GM18505 (cell line): ENCODE data around the gene ROBO1.

Experiments used
- ATAC-seq: cut with Tn5 transposase; IDR thresholded peaks from one replicate; pipeline ENCODE4 v1.9.1; 2021; ENCODE audit not compliant: unreplicated experiment
- POLR2A ChIP-seq: IDR thresholded peaks from 4 replicates; pipeline ENCODE4 v1.6.1; 2011; ENCODE audit warnings: borderline replicate concordance; ENCODE audit not compliant: insufficient read depth, insufficient read length; ENCODE audit errors: extremely low read depth

The ROBO1 gene

GRCh38 chr3:79009861-79010260, 757.9 kb downstream of the ROBO1 start:
- ATAC-seq: no peak
- TF ChIP-seq POLR2A: no peak

DNA sequence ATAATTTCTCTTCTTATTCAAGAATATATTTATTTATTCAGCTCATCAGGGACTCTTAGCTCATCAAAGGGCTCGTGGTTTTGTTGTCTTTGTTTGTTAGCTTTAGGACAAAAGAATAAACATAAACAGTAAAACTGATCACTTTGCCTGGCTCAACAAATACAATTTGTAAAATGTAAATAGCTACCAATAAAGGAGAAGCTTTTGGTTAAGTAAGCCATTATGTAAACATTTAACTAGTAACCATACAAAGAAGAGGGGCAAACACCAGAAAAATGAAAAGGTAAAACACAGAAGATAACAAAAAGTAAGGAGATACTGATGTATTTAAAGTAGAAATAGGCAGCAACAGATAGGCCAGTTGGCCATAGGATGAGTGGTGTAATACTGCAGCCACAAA, 761.7 kb downstream of the ROBO1 start:
- no peak for TF ChIP-seq POLR2A
- ATAC-seq: no peak

- TF ChIP-seq POLR2A: no peak
- ATAC-seq: no peak
These were observed 762.7 kb downstream of the ROBO1 start for GRCh38 chr3:79005084-79005483.

DNA sequence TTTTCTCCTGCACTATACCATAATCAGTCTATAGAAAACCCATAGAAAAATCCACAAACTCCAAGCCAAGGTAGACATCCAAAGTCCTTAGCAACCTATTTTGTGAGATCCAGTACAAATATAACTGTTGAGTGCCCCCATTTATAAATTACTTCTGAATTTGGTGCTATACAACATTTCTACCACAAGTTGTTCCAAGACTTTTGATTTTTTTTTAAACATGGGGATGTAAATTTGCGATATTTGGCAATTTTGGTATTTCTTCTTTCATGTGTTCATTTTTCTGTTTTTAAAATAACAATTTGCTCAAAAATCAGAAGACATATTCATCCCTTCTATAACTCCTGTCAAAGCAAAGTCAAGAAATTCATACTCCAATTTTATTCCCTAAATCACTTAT, 763.8 kb downstream of the ROBO1 start:
- no peak for TF ChIP-seq POLR2A
- ATAC-seq: no peak

GRCh38 chr3:79002465-79003372, 765.1 kb downstream of the ROBO1 start:
- no peak for TF ChIP-seq POLR2A
- no peak for ATAC-seq

GRCh38 chr3:79001255-79001654, 766.5 kb downstream of the ROBO1 start:
- TF ChIP-seq POLR2A: no peak
- no peak for ATAC-seq

- no peak for TF ChIP-seq POLR2A
- ATAC-seq: no peak
These were observed 768.7 kb downstream of the ROBO1 start for GRCh38 chr3:78999139-78999538.

GRCh38 chr3:78995087-78995486, 772.7 kb downstream of the ROBO1 start:
- ATAC-seq: no peak
- no peak for TF ChIP-seq POLR2A

DNA sequence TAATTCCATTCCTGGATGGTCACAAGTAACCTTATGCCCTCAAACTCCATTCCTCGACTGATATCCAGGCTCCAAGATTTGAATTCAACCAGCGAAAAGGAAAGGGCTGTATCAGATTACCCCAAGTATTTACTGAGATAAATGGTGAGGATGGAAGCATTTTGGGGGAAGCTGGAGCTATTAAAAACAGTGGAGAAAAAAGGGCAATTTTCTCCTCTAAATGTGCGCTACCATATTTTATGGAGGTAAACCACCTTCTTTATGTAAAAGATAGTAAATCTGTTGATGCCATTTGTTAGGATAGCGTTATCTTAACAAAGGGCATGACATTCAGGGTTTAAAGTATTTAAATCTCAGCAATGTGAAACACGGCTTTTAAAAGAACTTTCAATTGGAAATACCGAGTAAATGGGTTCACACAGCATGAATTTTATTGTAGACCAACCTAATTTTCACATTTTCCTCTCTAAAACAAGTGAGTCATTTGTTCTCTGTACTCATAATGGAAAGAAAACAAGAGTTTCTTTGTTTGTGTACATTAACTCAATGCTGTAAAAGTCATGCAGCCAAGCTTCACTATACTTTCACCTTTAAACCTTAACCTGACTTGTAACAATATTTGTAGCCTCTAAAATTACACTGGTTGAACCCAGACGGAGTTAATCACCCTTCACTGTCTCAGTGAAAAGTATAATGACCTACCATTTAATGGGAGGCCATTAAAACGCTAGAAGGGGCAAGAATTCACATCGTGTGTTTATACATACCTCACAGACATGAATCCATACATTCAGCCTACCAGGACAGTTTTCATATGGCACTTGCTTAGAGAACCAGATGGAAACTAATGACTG, 773.4 kb downstream of the ROBO1 start:
- no peak for ATAC-seq
- no peak for TF ChIP-seq POLR2A

DNA sequence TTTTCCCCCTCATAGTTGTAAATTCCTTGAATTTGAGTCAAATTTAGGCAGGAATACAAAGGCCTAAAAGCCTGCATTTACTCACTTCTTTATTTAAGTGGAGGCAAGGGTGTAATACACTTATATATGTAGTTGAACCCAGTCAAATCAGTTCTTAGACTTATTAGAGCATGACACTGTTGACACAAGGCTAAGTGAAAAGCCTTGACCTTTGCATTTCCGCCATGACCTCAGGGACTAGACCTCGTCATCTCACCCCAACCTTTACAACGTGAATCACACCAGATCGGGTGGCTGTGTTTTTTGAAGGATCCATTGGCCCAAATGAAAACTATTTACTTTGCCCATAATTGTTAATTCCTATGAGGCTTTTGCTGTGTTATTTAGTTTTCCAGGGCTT, 774.4 kb downstream of the ROBO1 start:
- no peak for ATAC-seq
- TF ChIP-seq POLR2A: no peak

- TF ChIP-seq POLR2A: no peak
- no peak for ATAC-seq
These were observed 775.0 kb downstream of the ROBO1 start for GRCh38 chr3:78992830-78993229.

- no peak for TF ChIP-seq POLR2A
- no peak for ATAC-seq
These were observed 775.4 kb downstream of the ROBO1 start for GRCh38 chr3:78992400-78992799.

GRCh38 chr3:78991656-78992055, 776.1 kb downstream of the ROBO1 start:
- no peak for ATAC-seq
- TF ChIP-seq POLR2A: no peak

DNA sequence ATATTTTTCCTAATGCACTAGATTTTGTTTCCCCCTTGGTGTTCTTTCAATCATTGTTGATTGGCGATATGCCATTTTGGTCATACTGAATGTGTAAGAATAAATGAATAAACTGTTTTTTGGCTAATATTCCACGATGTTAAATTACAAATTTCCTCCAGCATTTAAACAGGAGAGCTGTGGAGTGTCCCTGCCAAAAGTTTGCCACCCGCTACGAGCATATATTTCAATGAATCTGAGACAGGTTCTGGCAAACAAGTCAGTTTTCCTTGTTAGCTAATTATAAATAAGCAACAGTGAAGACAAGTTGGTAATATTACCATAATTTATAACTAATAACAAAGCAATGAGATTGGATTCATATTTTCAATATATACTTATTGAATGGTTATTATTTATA, 777.6 kb downstream of the ROBO1 start:
- no peak for TF ChIP-seq POLR2A
- ATAC-seq: no peak
